Stimulated activated CD4-positive, alpha-beta T cell treated with anti-CD3 and anti-CD28 coated beads, Interleukin-1b, Interleukin-23, amount 100 ng/mL, for 1 hour (primary cell): ENCODE data around the gene TGM5.
"Not testable (repeated sequence)": the region's sequence is repeated elsewhere in the genome, so short reads cannot be mapped to it uniquely, and the experiment has no call there.

Experiments used
- DNase-seq, 2 donors: peaks; one replicate each; pipeline ENCODE4 v3.0.0-alpha.2; 2020; ENCODE audit warnings: low read depth in 2 of 2

Gene TGM5

DNA sequence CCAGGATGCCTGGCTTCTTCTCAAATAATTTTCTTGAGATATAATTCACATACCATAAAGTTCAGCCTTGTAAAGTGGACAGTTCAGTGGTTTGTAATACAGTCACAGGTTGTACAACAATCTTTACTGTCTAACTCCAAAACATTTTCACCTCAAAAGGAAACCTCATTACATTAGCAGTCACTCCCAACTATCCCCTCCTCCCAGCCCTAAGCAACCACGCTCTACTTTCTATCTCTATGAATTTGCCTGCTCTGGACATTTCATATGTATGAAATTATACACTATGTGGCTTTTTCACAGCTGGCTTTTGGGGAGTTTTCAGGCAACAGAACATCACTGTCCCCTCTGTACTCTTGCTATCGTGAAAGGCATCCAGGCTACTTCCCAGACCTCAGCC is 17.5 kb downstream of the TGM5 start:
- DNase-seq, result no peak

DNA sequence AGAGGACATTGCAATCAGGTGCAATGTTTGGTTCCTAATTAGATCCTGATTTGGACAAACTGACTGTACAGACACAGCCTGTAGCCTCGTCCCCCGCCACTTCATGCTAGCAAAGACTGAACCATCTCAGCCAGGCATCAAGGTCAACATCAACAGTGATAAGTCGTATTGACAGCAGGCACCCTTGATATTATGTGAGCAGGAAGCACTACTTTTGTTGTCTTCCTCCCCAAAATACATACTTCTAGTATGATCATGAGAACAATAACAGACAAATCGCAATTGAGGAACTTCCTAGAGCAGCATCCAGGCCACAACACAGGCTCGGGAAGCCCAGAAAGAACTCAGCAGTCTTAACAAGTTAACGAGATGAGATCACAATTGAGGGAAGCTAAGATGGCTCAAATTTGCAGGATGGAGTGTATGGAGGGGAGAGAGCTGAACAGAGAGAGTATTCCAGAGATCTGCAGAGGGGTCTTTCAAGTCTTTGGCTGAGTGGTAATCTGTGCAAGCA is 20.4 kb downstream of the TGM5 start:
- no peak for DNase-seq

DNA sequence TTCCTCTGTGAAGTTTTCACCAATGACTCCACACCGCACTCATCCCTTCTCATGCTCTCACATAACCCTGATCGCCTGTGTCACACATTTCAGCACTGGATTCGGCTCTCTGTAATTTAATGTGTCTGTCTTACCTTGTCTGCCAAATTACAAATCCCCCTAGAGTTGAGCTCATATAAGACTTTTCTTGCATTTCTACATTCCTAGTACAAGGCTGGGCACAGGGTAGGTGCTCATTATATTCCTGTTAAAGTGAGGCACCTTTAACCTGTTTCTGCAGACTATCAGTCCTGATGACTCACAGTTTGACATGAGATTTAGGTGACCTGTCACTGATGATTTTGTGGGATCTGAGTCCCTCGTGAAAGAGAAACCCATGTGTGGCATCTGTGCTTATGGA is 22.6 kb downstream of the TGM5 start:
- no peak for DNase-seq

DNA sequence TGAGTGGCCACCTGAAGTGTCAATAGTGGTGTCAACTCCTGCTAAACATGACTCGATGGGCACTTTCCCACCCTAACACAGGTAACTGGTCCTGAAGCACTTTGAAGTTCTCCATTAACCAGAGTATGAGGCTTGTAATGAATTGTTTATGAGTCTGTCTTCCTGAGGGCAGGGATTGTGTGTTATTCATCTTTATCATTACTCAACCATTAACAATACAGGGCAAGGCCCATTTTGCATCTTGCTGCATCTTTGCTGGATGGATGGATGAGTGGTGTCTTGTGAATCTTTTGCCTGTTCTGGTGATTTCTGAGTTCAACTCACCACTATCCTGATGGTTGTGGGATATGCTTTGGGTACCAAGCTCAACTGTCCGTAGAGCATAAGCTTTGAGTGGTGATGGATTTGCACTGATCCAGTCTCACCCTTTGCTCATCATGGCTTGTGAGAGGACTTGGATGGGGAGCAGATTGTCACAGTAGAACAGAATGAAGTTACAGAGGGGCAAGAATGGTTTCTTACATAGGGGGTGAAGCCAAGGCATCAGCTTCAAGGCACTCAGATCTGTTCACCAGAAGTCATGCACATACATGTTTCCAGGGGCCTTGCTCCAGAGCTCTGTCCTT is 23.6 kb downstream of the TGM5 start:
- no peak for DNase-seq

DNA sequence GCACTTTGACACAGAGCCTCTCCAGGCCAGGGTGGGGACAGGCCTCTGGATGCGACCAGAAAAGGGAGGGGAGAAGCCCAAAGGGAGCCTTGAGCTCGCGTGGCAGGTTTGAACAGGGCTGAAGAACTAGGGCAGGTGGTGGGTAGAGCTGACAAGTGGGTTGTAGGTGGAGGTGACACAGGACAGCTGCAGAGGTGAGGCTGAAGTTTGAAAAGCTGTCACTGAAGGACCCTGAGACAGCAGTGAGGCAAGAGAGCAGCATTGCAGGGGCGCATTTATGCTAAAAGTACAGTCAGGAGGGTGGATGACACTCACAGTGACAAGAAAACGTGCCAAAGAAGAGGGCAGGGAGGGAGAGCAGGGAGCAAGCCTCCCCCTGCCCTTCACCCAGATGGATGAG is 24.1 kb downstream of the TGM5 start:
- no peak for DNase-seq

DNA sequence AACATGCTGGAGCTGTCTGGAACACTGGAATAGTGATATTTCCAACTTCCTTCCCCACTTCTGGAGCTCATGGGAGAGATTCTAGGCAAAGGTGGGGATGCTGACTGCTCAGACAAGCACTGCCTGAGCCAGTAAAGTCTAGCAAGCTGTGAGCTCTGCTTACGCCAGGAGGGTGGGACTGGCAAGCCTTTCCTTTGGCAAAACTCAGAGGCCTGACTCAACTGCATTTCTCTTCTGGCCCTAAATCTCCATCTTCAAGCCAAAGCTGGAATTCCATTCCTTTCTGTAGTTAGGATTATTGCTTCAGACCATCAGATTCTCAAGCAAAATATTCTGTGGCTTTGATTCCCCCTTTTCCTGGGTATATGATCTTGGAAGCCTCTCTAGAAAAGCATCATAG is 25.6 kb downstream of the TGM5 start:
- no peak for DNase-seq

DNA sequence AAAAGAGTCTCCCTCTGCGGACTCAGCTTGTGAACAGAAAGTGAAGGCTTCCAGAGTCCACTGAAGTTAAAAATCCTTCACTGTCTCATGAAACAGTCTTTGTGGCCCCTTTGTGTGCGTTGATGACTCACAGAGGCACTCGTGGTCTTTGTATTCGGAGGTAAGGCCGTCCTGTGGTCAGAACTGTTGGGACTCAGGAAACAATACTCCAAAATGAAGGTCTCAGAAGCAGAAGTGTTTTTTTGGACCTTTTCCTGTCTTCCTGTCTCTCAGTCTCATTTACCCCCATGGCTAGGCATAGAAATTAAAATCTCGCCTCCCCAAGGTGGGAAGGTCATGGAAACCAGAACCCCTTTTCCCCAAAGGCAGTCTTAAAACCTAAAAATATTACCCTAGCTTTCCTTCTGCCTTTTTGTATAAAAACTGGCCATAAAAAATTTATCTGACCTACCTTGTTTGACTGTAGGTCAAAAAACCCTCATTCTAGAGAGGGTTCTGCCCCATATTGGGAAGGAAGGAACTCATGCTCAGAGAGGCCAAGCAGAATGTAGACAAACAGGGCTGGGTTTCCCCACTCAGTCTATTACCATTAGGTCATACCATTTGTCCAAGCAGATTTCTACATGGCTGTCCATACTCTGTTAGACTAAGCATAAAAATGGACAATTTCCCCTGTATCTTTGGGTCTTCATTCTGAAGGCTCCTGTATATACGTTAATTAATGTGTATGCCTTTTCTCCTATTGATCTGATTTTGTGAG is 26.8 kb downstream of the TGM5 start:
- DNase-seq, result no peak

DNA sequence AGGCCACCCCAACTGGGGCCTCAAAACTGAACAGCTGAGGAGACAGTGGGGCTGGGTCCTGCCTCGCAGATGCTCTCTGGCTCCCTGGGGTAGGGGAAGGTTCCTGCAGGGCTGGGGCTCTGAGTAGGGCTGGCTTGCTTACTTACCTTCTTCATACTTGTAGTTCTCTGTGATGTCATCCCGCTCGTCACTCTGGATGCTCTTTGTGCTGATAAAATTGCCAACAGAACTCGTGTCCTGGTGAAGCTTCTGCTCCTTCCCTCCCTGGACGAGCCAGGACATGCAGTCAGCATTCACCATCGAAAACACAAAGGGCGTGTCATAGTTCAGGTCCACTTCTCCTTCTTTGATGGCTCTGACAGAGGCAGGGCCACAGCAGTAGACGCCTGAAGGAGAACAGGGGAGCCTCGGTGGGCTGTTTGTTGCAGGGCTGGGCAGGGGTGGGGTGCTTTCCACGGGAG is 28.0 kb downstream of the TGM5 start:
- DNase-seq, result no peak

DNA sequence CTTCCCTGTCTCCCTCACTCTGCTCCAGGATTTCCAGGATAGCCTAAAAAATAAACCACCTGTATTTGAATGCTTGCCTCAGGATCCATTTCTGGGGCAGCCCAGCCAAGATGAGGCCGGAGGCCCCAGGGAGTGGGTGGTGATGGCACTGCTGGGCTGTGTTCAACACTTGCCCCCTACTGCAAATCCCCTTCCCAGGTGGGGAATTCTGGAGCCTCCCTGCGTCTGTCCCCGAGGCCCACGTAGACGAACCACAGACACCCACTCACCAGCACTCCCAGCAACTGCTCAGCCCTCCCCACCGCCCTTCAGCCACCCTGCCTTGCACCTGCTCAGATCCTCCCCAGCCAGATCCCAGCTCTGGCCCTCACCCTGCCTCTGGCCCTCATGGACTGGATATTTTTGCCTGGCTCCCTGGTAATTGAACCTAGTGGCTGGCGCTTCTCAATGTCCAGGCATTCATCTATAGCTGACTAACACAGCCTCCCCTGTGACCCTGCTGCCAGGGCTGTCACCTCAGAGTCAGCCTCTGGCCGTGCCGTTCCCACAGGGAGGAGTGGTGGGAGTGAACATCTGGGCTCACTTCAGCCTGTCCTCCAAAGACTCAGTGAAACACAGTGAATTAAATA is 28.8 kb downstream of the TGM5 start:
- DNase-seq, result no peak

DNA sequence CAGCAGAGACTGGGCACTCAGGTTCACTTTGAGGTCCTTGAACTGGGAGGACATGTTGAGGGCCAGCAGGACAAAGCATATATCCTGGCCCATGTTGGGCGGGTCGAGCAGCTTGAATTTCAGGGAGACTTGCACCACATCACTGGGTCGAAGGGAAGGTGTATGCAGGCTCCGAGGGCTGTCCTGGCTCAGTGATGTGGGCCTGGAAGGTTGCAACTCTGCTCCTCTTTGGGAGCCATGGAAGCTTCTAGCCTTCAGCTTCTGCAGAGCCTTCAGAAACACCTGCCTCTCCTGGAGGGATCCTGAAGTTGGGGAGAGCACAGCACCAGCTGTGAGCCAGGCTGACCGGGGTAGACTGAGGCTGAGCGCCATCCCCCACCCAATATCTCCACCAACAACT is 31.2 kb downstream of the TGM5 start:
- no peak for DNase-seq

DNA sequence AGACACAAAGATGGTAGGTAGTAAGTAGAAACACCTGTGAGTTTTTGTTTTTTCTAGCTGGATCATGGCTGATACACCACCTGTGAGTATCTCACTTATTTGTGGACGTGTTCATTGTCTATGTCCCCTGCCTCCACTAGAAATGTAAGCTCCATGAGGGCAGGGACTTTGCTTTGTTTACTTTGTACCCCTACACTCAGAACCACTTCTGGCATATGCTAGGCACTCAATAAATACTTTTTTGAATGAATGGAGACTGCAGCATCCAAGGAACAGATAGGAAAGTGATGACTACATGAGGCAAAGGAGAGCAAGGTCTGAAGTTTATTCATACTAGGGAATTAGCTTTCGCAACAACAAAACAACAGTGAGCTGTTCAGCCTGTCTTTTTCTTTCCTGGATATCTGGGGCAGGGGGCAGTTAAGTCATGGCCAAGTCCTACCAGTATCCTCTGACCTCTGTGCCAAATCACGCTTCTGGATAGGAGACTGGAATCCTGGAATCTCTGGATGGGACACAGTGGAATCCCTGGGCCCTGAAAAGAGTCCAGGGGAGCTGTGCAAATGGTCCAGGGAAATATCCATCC is 34.3 kb downstream of the TGM5 start:
- DNase-seq, result no peak

DNA sequence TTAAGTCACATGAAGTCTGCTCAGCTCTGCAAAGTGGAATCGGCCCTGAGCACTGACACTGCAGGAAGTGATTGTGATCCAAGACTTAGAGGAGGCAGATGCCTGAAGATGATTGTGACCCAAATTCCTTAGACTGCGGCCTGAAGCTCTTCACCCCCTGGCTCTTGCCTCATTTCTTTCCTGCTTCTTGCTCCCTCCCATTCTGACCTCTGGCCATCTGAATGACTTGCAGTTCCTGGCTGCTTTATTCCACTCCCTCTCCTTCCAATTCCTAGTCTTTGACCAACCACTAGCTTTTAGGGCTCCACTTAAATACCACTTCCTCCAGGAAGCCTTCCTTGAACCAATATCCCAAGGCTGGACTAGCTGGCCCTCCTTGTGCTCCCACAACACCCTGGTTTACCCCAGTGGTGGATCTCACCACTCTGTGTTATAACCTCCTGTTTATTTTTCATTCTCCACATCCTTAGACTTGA is 36.0 kb downstream of the TGM5 start:
- DNase-seq, result no peak

DNA sequence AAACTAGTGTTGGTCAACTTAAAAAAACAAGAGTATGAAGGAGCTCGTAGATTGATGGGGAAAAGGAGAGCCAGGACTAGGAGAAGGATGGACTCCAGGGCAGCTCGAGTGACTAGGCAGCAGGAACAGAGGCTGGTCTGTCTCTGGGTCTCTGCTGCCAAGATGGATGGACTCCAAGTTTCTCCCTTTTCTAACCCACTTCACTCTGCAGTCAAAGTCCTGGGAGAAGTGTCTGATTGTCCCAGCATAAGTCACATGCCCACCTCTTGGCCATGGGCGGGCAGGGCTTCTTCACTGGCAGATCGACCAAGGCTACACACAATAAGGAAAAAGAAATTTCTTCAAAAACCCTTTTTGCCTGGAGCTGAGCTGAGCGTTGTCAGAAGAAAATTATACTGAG is 36.8 kb downstream of the TGM5 start:
- no peak for DNase-seq

DNA sequence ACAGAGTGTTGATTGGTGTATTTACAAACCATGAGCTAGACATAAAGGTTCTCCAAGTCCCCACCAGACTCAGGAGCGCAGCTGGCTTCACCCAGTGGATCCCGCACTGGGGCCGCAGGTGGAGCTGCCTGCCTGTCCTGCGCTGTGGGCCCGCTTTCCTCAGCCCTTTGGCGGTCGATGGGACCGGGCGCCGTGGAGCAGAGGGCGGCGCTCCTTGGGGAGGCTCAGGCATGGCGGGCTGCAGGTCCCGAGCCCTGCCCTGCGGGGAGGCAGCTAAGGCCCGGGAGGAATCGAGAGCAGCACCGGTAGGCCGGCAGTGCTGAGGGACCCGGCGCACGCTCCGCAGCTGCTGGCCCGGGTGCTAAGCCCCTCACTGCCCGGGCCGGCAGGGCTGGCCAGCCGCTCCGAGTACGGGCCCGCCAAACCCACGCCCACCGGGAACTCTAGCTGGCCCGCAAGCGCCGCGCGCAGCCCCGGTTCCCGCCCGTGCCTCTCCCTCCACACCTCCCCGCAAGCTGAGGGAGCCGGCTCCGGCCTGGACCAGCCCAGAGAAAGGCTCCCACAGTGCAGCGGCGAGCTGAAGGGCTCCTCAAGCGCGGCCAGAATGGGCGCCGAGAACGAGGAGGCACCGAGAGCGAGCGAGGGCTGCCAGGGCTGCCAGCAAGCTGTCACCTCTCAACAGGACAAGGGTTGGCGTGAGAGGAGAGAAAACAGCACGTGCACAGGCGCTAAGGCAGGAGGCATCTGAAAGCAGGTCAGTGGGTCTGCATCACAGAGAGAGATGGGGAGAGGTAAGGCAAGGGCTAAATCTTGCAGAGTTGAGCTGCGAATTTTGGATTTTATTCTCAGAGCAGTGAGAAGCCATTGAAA is 40.1 kb downstream of the TGM5 start:
- DNase-seq, result no peak

DNA sequence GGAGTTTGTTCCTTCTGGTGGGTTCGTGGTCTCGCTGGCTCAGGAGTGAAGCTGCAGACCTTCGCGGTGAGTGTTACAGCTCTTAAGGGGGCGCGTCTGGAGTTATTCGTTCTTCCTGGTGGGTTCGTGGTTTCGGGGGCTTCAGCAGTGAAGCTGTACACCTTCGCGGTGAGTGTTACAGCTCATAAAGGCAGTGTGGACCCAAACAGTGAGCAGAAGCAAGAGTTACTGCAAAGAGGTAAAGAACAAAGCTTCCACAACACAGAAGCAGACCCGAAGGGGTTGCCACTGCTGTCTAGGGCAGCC is 40.8 kb downstream of the TGM5 start:
- not testable (repeated sequence) for DNase-seq

DNA sequence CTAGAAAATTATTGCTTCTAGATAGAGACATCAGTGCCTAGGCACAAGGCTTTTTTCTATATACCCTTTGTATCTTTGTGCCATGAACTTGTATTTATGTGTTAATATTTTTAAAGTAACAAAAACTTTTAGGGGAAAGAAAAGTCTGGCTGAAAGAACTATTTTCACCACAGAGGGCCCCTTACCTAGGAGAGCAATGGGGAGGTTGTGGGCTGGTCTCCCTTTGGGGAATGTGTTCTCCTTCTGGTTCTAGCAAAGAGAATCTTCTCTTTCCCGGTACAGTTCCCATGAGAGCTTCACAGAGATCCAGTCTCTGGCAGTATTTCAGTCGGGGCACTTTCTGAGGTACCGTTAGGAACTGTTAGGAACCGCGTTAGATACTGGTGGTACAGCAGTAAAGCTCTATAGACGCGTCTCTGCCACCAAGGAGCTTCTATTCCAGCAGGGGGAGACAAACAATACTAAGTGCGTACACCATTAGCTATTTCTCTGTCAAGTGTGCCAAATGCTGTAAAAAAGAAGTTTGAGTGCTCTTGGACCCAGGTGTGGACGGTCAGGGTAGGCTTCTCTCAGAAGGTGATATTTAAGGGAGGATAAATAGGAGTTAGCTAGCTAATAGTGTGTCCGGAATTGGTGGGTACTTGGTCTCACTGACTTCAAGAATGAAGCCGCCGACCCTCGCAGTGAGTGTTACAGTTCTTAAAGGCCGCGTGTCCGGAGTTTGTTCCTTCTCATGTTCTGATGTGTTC is 41.4 kb downstream of the TGM5 start:
- DNase-seq, result no peak

DNA sequence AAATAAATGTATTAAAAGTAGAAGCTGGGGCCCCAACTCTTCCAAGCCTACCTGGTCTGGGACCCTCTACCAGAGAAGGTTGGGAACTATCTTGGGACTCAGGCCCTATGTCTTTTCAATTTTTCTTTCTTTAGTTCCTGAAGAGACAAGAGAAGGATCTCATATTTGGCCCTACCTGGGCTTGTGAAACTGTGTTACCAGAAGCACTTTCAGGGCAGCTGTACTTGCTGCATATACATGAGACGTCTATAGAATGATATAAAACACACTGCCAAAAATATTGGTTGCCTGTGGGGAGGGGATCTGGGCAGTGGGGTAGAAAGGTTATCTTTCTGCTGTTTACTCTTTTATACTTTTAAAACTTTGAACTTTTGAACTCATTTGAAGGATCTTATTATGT is 45.3 kb downstream of the TGM5 start:
- DNase-seq, result no peak

DNA sequence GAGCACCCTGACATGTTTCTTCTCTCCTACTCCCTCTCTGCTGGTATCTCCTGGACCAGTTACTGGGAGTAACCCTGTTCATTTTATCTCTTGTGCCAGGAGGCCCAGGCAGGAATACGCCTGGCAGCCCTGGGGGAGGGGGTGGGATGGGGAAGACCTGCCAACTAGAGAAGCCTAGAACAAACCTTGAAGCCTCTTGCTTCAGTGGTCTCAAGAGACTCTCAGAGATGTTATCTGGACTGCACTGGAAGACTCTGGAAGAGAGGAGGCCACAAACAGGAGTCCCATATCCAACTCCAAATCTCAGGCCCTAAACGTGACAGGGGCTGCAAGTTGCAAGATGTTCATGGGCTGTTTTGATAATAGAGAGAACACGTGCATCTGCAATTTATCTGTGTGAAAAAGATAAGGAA is 45.7 kb downstream of the TGM5 start, which contains the start of gene EPB42:
TSS of gene EPB42 (minus strand) at position 28 of the 413 bp plus-strand sequence. CDS start 193 bp downstream, outside the sequence.
- no peak for DNase-seq

DNA sequence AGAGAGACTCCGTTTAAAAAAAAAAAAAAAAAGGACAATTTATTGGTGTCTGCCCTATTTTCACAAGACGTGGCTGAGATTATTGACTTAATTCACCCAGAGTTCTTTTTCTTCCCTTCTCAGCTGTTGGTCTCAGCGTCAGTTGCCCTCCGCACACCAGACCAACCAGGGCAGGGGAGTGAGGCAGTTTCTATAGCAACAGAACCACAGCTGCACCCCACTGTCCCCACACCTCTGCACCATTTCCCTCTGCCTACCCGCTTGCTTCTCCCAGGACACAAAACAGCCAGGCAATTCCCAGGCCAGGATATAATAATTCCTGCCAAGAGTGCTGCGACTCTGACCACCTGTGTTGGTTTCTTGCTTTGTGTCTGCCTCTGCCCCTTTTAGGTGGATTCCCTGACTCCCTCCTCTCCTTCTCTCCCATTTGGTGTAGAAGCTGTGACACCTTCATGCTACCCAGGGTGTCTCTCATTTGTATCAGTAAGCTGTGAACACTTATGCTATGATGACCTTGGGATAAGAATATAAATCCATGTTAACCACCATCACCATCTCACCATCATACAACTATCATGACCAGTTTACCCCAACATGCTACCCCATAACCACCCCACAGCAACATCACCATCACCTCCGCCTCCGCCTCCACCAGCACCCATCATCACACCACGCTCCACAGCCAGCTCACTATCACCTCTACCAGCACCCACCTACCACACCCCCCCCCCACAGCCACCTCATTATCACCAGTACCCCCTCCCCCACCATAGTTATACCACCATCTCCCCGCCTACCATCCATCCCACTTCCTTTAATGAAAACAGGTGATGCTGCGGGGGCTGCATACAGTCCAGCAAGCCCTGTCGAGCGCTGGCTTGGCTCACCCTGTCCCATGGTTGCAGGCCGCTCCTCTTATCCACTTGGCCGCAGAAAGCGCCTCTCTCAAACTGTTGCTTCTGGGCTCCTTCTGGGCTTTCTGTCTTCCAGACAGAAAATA is 46.5 kb downstream of the TGM5 start:
- no peak for DNase-seq
